Measurements from ENCODE around the gene RFLNA. TPM values are rescaled to one million over a fixed set of nuclear protein-coding genes. Genes with fewer than 3 reads are reported as not detected.

The RFLNA gene
- total RNA-seq = 19.0 and 20.8 TPM in 2 replicates
- long read RNA-seq, partial matches to known transcripts = 0 of 14 reads
- long read RNA-seq, other reads (novel, unspliced or antisense) = 14 of 14 reads

GRCh38 chr12:124294780-124295341, at the start of gene RFLNA:
TSS of gene RFLNA (plus strand) at chr12:124295093. CDS start at chr12:124295430, 337 bp downstream.
- H3K4me3 Mint-ChIP-seq (ENCODE audit: low read depth) = peak within 1 kb of the TSS; percentile 76
- TF ChIP-seq CTCF (IDR thresholded peaks at IDR 0.05; ENCODE audit: unreplicated experiment) = no peak
- H3K27ac Mint-ChIP-seq = no peak within 1 kb of the TSS
- peak; percentile 31 for DNase-seq (ENCODE audit: low spot score, unreplicated experiment)
- H3K4me1 Mint-ChIP-seq (ENCODE audit: low read depth) = peaks cover 27% of the 10 kb centered on the region
- peaks cover 14% of the 10 kb centered on the region for H3K27me3 Mint-ChIP-seq
- no peaks in the 10 kb centered on the region for H3K36me3 Mint-ChIP-seq (ENCODE audit: insufficient read depth)
- no peaks in the 10 kb centered on the region for H3K9me3 Mint-ChIP-seq (ENCODE audit: low read depth)

GRCh38 chr12:124247331-124247730, 47.6 kb upstream of the RFLNA start:
- Mint-ChIP-seq H3K4me3 (ENCODE audit: low read depth) (no peak overlapping the region), H3K36me3 (ENCODE audit: insufficient read depth) (peaks cover 2% of the 10 kb centered on the region), H3K27me3 (peaks cover 4% of the 10 kb centered on the region), H3K4me1 (ENCODE audit: low read depth) (no peaks in the 10 kb centered on the region), H3K27ac (no peak overlapping the region), H3K9me3 (ENCODE audit: low read depth) (peaks cover 9% of the 10 kb centered on the region)
- DNase-seq (ENCODE audit: low spot score, unreplicated experiment) = no peak
- TF ChIP-seq CTCF (IDR thresholded peaks at IDR 0.05; ENCODE audit: unreplicated experiment) = no peak

- Mint-ChIP-seq H3K9me3 (ENCODE audit: low read depth) (peaks cover 8% of the 10 kb centered on the region), H3K27ac (peak overlapping the region; percentile 42), H3K27me3 (peaks cover 4% of the 10 kb centered on the region), H3K36me3 (ENCODE audit: insufficient read depth) (peaks cover 2% of the 10 kb centered on the region), H3K4me3 (ENCODE audit: low read depth) (no peak overlapping the region), H3K4me1 (ENCODE audit: low read depth) (no peaks in the 10 kb centered on the region)
- TF ChIP-seq CTCF (IDR thresholded peaks at IDR 0.05; ENCODE audit: unreplicated experiment) = no peak
- DNase-seq (ENCODE audit: low spot score, unreplicated experiment) = no peak
Measured at GRCh38 chr12:124248941-124249825, 45.7 kb upstream of the RFLNA start.

GRCh38 chr12:124251186-124251585, 43.7 kb upstream of the RFLNA start:
- TF ChIP-seq CTCF (IDR thresholded peaks at IDR 0.05; ENCODE audit: unreplicated experiment) = no peak
- H3K9me3 Mint-ChIP-seq (ENCODE audit: low read depth) = peaks cover 5% of the 10 kb centered on the region
- H3K27me3 Mint-ChIP-seq = peaks cover 9% of the 10 kb centered on the region
- H3K36me3 Mint-ChIP-seq (ENCODE audit: insufficient read depth) = no peaks in the 10 kb centered on the region
- no peak overlapping the region for H3K27ac Mint-ChIP-seq
- no peak overlapping the region for H3K4me3 Mint-ChIP-seq (ENCODE audit: low read depth)
- peaks cover 2% of the 10 kb centered on the region for H3K4me1 Mint-ChIP-seq (ENCODE audit: low read depth)
- no peak for DNase-seq (ENCODE audit: low spot score, unreplicated experiment)

GRCh38 chr12:124252964-124253363, 41.9 kb upstream of the RFLNA start:
- Mint-ChIP-seq H3K36me3 (ENCODE audit: insufficient read depth) (no peaks in the 10 kb centered on the region), H3K4me3 (ENCODE audit: low read depth) (no peak overlapping the region), H3K9me3 (ENCODE audit: low read depth) (no peaks in the 10 kb centered on the region), H3K27ac (no peak overlapping the region), H3K27me3 (peaks cover 24% of the 10 kb centered on the region), H3K4me1 (ENCODE audit: low read depth) (peaks cover 5% of the 10 kb centered on the region)
- no peak for TF ChIP-seq CTCF (IDR thresholded peaks at IDR 0.05; ENCODE audit: unreplicated experiment)
- no peak for DNase-seq (ENCODE audit: low spot score, unreplicated experiment)
